H9 (cell line): ENCODE results near the gene MYO1E. TPM values are rescaled to one million over a fixed set of nuclear protein-coding genes. Genes with fewer than 3 reads are reported as not detected.

Source experiments
- DNase-seq: peaks from one replicate; pipeline ENCODE4 v3.0.0-alpha.2; 2017
- H2AFZ ChIP-seq: one replicate; pipeline ENCODE4 v1.6.1; 2013; ENCODE audit warnings: mild to moderate bottlenecking, low read length, control low read depth, moderate library complexity
- H2AK5ac ChIP-seq: 2 replicates; pipeline ENCODE4 v1.6.1; 2013; ENCODE audit warnings: low read length, control low read depth, mixed read lengths; ENCODE audit not compliant: insufficient read length
- H2BK120ac ChIP-seq: one replicate; pipeline ENCODE4 v1.6.1; 2013; ENCODE audit warnings: low read depth, mild to moderate bottlenecking, low read length, control low read depth, inconsistent platforms; ENCODE audit not compliant: poor library complexity, severe bottlenecking
- H2BK12ac ChIP-seq: 2 replicates; pipeline ENCODE4 v1.6.1; 2013; ENCODE audit warnings: low read length, control low read depth, mixed read lengths, low read depth; ENCODE audit not compliant: insufficient read length
- H2BK15ac ChIP-seq: 2 replicates; pipeline ENCODE4 v1.6.1; 2013; ENCODE audit warnings: low read depth, low read length, control low read depth
- H2BK20ac ChIP-seq: one replicate; pipeline ENCODE4 v1.6.1; 2013; ENCODE audit warnings: low read depth, mild to moderate bottlenecking, low read length, control low read depth, inconsistent platforms; ENCODE audit not compliant: poor library complexity, severe bottlenecking
- H2BK5ac ChIP-seq: 2 replicates; pipeline ENCODE4 v1.6.1; 2013; ENCODE audit warnings: low read length, control low read depth, mixed read lengths; ENCODE audit not compliant: insufficient read length
- H3K14ac ChIP-seq: 2 replicates; pipeline ENCODE4 v1.6.1; 2013; ENCODE audit warnings: low read length, control low read depth; ENCODE audit not compliant: insufficient read depth
- H3K18ac ChIP-seq: 2 replicates; pipeline ENCODE4 v1.6.1; 2013; ENCODE audit warnings: low read depth, mild to moderate bottlenecking, mixed read lengths, low read length, control low read depth; ENCODE audit not compliant: insufficient read length
- H3K23ac ChIP-seq: 2 replicates; pipeline ENCODE4 v1.6.1; 2013; ENCODE audit warnings: low read length, control low read depth, mixed read lengths, low read depth; ENCODE audit not compliant: insufficient read length
- H3K23me2 ChIP-seq: 2 replicates; pipeline ENCODE4 v1.6.1; 2013; ENCODE audit warnings: low read depth, mild to moderate bottlenecking, mixed read lengths, low read length, control low read depth; ENCODE audit not compliant: insufficient read length, poor library complexity, severe bottlenecking
- H3K27ac ChIP-seq: 2 replicates; pipeline ENCODE4 v1.5.1; 2013; ENCODE audit warnings: low read length, control low read depth, mixed read lengths, low read depth; ENCODE audit not compliant: insufficient read length
- H3K27me3 ChIP-seq: 2 replicates; pipeline ENCODE4 v1.6.1; 2013; ENCODE audit warnings: low read length, control low read depth, inconsistent platforms; ENCODE audit not compliant: insufficient read depth
- H3K4ac ChIP-seq: 2 replicates; pipeline ENCODE4 v1.6.1; 2013; ENCODE audit warnings: low read depth, mild to moderate bottlenecking, control low read depth, inconsistent platforms, low read length, moderate library complexity
- H3K4me1 ChIP-seq: 2 replicates; pipeline ENCODE4 v1.6.1; 2013; ENCODE audit warnings: low read length, control low read depth, inconsistent platforms; ENCODE audit not compliant: insufficient read depth
- H3K4me2 ChIP-seq: 2 replicates; pipeline ENCODE4 v1.6.1; 2013; ENCODE audit warnings: low read length, control low read depth, mixed read lengths; ENCODE audit not compliant: insufficient read length, insufficient read depth
- H3K56ac ChIP-seq: 2 replicates; pipeline ENCODE4 v1.6.1; 2013; ENCODE audit warnings: low read depth, mild to moderate bottlenecking, mixed read lengths, low read length, control low read depth; ENCODE audit not compliant: insufficient read length
- H3K79me1 ChIP-seq: 2 replicates; pipeline ENCODE4 v1.6.1; 2013; ENCODE audit warnings: low read depth, mild to moderate bottlenecking, moderate library complexity, low read length, control low read depth, inconsistent platforms; ENCODE audit not compliant: insufficient read depth, poor library complexity, severe bottlenecking
- H3K79me2 ChIP-seq: 2 replicates; pipeline ENCODE4 v1.6.1; 2013; ENCODE audit warnings: low read length, control low read depth, inconsistent platforms; ENCODE audit not compliant: insufficient read depth
- H3K9ac ChIP-seq: 2 replicates; pipeline ENCODE4 v1.6.1; 2013; ENCODE audit warnings: low read length, control low read depth, mixed read lengths; ENCODE audit not compliant: insufficient read length; ENCODE audit errors: extremely low read depth
- H3K9me3 ChIP-seq: one replicate; pipeline ENCODE4 v1.6.1; 2013; ENCODE audit warnings: low read depth, low read length, inconsistent platforms; ENCODE audit not compliant: control insufficient read depth
- H3T11ph ChIP-seq: one replicate; pipeline ENCODE4 v1.6.1; 2013; ENCODE audit warnings: mild to moderate bottlenecking, low read length, control low read depth, inconsistent platforms
- H4K20me1 ChIP-seq: one replicate; pipeline ENCODE4 v1.6.1; 2013; ENCODE audit not compliant: control insufficient read depth, insufficient read length, insufficient read depth
- H4K5ac ChIP-seq: 2 replicates; pipeline ENCODE4 v1.6.1; 2013; ENCODE audit warnings: low read depth, mild to moderate bottlenecking, mixed read lengths, low read length, control low read depth; ENCODE audit not compliant: insufficient read length
- H4K8ac ChIP-seq: replicated peaks from 2 replicates; pipeline ENCODE4 v1.6.1; 2013; ENCODE audit warnings: low read length, control low read depth, mixed read lengths, low read depth; ENCODE audit not compliant: insufficient read length
- H4K91ac ChIP-seq: 2 replicates; pipeline ENCODE4 v1.6.1; 2013; ENCODE audit warnings: low read depth, mild to moderate bottlenecking, moderate library complexity, mixed read lengths, low read length, control low read depth; ENCODE audit not compliant: insufficient read length
- H3K27ac Mint-ChIP-seq, 3 experiments: 2 replicates in 2 of 3; 3 replicates in 1 of 3; pipeline ENCODE4 v1.8.0; 2020 to 2021; ENCODE audit warnings: mixed read lengths in 3 of 3, mild to moderate bottlenecking in 1 of 3, moderate library complexity in 1 of 3
- H3K27me3 Mint-ChIP-seq: 2 replicates; pipeline ENCODE4 v1.8.0; 2021; ENCODE audit warnings: low read depth, mild to moderate bottlenecking, moderate library complexity, mixed read lengths
- H3K36me3 Mint-ChIP-seq, 3 experiments: 2 replicates in 2 of 3; 3 replicates in 1 of 3; pipeline ENCODE4 v1.8.0; 2020 to 2021; ENCODE audit warnings: low read depth in 3 of 3, mixed read lengths in 3 of 3; ENCODE audit not compliant: insufficient read depth in 1 of 3
- H3K4me1 Mint-ChIP-seq, 2 experiments: 2 replicates each; pipeline ENCODE4 v1.8.0; 2020; ENCODE audit warnings: mixed read lengths in 2 of 2
- H3K4me3 Mint-ChIP-seq, 2 experiments: 2 replicates in 1 of 2; 3 replicates in 1 of 2; pipeline ENCODE4 v1.8.0; 2020 to 2021; ENCODE audit warnings: mild to moderate bottlenecking in 2 of 2, mixed read lengths in 2 of 2, moderate library complexity in 1 of 2
- H3K9me3 Mint-ChIP-seq, 2 experiments: 2 replicates in 1 of 2; 3 replicates in 1 of 2; pipeline ENCODE4 v1.8.0; 2020; ENCODE audit warnings: mild to moderate bottlenecking in 2 of 2, mixed read lengths in 2 of 2, moderate library complexity in 1 of 2
- CTCF ChIP-seq: fragments of 200-600 bp; sonication (generic); conservative IDR thresholded peaks from 3 replicates; pipeline ENCODE4 v1.8.0; 2021; ENCODE audit warnings: antibody characterized with exemption, mild to moderate bottlenecking
- WGBS: extraction: QIAGEN DNeasy Blood & Tissue Kit; methylation state at CpG from one replicate; pipeline ENCODE4 v1.1.7; 2013; ENCODE audit warnings: missing lambda C conversion rate, low lambda C conversion rate, mixed read lengths; ENCODE audit not compliant: insufficient read length; ENCODE audit errors: extremely low coverage; 5-methylcytosine and 5-hydroxymethylcytosine counted together
- total RNA-seq: library from RNA; stranded (reverse); gene quantifications from 2 replicates; pipeline ENCODE4 v1.2.1, GENCODE V29; 2021

Gene MYO1E
- total RNA-seq, 1 experiment from 2014 or later = 235 TPM

GRCh38 chr15:59153466-59153865 lies 219.2 kb downstream of the MYO1E start:
- H3K79me1 ChIP-seq = no peaks in the 10 kb centered on the region
- H2BK15ac ChIP-seq = no peak overlapping the region
- H3K27ac Mint-ChIP-seq = no peak overlapping the region
- H3K27ac ChIP-seq = no peak overlapping the region
- H3K4me1 ChIP-seq = no peaks in the 10 kb centered on the region
- no peak overlapping the region for H3K18ac ChIP-seq
- TF ChIP-seq CTCF = no peak
- H2BK12ac ChIP-seq = no peak overlapping the region
- no peak overlapping the region for H3K23ac ChIP-seq
- H3K79me2 ChIP-seq = no peaks in the 10 kb centered on the region
- H2BK20ac ChIP-seq = no peak overlapping the region
- no peak overlapping the region for H2BK120ac ChIP-seq
- H3T11ph ChIP-seq = no peak overlapping the region
- no peaks in the 10 kb centered on the region for H3K9me3 ChIP-seq
- H3K27me3 ChIP-seq = no peaks in the 10 kb centered on the region
- peaks cover 14 to 86% (median 81%) of the 10 kb centered on the region in 3 experiments for H3K36me3 Mint-ChIP-seq
- no peak overlapping the region for H2AFZ ChIP-seq
- H3K27me3 Mint-ChIP-seq = no peaks in the 10 kb centered on the region
- H2AK5ac ChIP-seq = no peak overlapping the region
- no peak overlapping the region for H2BK5ac ChIP-seq
- no peak overlapping the region for H3K4ac ChIP-seq
- H3K14ac ChIP-seq = no peak overlapping the region
- no peak overlapping the region for H3K4me3 Mint-ChIP-seq
- no peak overlapping the region for H3K56ac ChIP-seq
- H3K9me3 Mint-ChIP-seq = no peaks in the 10 kb centered on the region
- no peak overlapping the region for H4K8ac ChIP-seq
- no peak overlapping the region for H4K5ac ChIP-seq
- H3K4me1 Mint-ChIP-seq = peaks cover 8 to 11% of the 10 kb centered on the region in 2 experiments
- H4K20me1 ChIP-seq = no peaks in the 10 kb centered on the region
- H3K23me2 ChIP-seq = no peaks in the 10 kb centered on the region
- H3K4me2 ChIP-seq = no peak overlapping the region
- H4K91ac ChIP-seq = no peak overlapping the region
- no peak overlapping the region for H3K9ac ChIP-seq
- DNase-seq = no peak
- no CpG with 5 or more reads among the region's 8 CpGs for WGBS
